Measurements from ENCODE around the gene SMPDL3B.

SMPDL3B gene

DNA sequence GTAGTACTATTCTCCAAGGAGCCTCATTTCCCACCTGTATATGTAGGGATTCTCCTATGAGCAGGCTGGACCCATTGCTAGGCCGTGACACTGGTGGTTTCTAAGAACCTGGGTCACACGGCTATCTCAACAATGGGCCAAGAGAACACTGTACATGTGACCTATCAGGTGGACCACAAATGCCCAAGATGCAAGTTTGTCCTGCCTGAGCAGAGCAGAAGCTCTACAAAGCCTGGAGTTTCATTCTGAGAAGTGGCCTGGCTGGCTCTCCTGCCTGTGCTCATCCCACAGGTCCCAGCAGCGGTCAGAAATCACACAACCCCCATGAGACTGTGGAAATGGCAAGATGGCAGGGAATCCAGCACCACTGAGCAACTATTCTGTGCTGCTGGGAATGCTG is 45.3 kb upstream of the SMPDL3B start:
- no peak overlapping the region for H3K4me3 ChIP-seq (ENCODE audit: low read depth, low read length)
- in situ Hi-C loops (cut with HindIII; ENCODE audit: low sequenced_read_pairs), result no loop called here
- TF ChIP-seq, protein P1, sequence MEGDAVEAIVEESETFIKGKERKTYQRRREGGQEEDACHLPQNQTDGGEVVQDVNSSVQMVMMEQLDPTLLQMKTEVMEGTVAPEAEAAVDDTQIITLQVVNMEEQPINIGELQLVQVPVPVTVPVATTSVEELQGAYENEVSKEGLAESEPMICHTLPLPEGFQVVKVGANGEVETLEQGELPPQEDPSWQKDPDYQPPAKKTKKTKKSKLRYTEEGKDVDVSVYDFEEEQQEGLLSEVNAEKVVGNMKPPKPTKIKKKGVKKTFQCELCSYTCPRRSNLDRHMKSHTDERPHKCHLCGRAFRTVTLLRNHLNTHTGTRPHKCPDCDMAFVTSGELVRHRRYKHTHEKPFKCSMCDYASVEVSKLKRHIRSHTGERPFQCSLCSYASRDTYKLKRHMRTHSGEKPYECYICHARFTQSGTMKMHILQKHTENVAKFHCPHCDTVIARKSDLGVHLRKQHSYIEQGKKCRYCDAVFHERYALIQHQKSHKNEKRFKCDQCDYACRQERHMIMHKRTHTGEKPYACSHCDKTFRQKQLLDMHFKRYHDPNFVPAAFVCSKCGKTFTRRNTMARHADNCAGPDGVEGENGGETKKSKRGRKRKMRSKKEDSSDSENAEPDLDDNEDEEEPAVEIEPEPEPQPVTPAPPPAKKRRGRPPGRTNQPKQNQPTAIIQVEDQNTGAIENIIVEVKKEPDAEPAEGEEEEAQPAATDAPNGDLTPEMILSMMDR (IDR thresholded peaks at IDR 0.05; ENCODE audit: low read depth, low read length, missing control alignments), result no peak
- DNase-seq (ENCODE audit: low read depth), result no peak

DNA sequence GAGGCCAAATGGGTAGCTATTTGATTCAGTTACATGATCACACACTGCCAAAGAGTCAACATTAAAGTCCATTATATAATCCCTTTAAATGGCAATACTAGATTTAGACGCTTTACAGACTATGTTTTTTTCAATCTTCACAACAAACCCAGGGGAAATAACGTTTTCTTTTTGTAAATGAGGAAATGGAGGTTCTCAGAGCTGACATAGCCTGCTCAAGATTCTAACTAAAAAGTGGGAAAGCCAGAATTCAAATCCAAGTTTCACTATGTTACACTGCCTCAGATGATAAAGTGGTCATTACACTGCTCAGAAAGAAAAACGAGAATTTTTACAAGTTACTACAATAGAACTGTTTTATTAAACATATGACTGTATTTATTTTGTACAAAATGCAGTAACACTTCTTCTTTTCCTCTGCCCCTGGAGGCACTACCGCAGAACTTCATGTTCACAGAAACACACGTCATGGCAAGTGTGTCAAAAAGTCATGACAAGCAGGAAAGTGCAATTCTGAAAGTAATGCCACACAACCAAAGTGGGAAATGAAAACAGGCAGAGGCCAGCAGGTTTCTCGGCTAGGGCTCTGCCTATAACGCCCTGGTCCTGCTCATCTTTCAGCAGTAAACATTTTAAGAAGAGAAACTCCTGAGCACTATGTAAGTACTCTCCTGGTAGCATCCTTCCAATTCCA is 43.5 kb upstream of the SMPDL3B start:
- no peak for DNase-seq (ENCODE audit: low read depth)
- TF ChIP-seq, protein P1 (IDR thresholded peaks at IDR 0.05; ENCODE audit: low read depth, low read length, missing control alignments), result no peak
- H3K4me3 ChIP-seq (ENCODE audit: low read depth, low read length), result no peak overlapping the region
- in situ Hi-C loops (cut with HindIII; ENCODE audit: low sequenced_read_pairs), result no loop called here

DNA sequence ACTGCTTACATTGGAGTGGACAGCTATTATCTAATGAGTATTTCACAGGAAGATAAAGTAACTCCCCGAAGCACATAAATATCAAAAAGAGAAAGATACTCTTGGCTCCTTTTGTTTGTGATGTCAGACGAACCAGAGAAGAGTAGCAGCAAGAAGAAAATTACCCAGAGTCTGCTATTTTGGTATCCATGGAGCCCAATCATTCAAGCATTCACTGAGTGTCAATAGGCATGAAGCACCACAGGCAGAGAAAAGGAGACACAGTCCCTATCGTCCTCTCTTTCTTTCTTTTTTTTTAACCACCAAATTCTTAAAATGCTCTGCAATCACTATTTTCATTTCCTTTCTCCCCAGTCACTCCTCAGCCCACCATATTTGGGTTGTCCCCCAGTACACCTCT is 40.3 kb upstream of the SMPDL3B start:
- no peak overlapping the region for H3K4me3 ChIP-seq (ENCODE audit: low read depth, low read length)
- in situ Hi-C loops (cut with HindIII; ENCODE audit: low sequenced_read_pairs), result no loop called here
- DNase-seq (ENCODE audit: low read depth), result no peak
- TF ChIP-seq, protein P1 (IDR thresholded peaks at IDR 0.05; ENCODE audit: low read depth, low read length, missing control alignments), result no peak

DNA sequence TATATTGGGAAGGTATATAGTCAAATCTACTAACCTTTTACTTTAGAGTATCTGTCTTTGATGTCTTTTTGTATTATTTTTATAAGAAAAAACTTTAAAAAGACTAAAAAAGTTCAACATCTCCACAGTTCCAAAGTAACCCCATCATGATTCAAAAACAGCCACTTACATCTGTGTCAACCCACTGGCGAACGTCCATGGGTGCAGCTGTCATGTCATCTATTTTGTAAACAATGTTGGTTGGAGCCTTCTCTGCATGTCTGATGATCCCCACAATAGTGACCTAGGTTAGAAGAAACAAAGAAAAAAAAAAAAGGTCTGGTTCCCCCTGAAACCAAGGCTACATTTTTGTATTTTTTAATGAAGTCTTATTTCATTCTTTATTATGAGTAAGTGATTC is 28.0 kb upstream of the SMPDL3B start:
- in situ Hi-C loops (cut with HindIII; ENCODE audit: low sequenced_read_pairs), result no loop called here
- DNase-seq (ENCODE audit: low read depth), result no peak
- H3K4me3 ChIP-seq (ENCODE audit: low read depth, low read length), result no peak overlapping the region
- TF ChIP-seq, protein P1 (IDR thresholded peaks at IDR 0.05; ENCODE audit: low read depth, low read length, missing control alignments), result no peak

DNA sequence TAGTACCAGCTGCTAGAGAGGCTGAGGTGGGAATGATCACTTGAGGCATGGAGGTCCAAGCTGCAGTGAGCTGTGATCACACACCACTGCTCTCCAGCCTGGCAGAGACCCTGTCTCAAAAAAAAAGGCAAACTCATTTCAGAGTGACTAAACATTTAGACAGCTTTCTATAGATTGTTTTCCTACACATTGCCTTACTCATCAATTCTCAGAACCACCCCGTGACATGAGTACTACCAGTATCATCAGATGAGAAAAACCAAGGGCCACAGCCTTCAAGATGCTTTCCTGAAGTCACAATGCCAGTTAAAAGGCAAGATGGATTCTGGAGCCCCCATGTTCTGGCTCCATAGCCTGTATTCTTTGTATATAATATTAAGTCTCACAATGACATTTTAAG is 22.4 kb upstream of the SMPDL3B start:
- in situ Hi-C loops (cut with HindIII; ENCODE audit: low sequenced_read_pairs), result no loop called here
- no peak for DNase-seq (ENCODE audit: low read depth)
- H3K4me3 ChIP-seq (ENCODE audit: low read depth, low read length), result no peak overlapping the region
- TF ChIP-seq, protein P1 (IDR thresholded peaks at IDR 0.05; ENCODE audit: low read depth, low read length, missing control alignments), result no peak

DNA sequence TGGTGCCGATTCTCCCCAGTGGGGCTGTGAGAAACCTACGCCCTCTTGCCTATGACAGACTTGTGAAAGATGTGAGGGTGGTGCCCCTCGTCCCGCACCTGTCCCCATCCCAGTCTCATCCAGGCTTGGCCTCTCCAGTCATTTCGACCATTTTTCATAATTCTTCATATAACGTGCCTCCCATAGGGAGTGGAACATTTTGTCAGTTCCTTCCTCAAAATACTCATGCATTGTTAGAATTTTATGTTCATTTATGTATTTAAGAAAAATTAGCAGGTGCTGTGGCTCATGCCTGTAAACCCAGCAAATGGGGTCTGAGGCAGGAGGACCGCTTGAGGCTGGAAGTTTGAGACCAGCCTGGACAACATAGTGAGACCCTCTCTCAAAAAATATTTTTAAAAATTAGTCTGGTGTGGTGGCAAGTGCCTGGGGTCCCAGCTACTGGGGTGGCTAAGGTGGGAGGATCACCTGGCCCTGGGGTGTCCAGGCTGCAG is 19.7 kb upstream of the SMPDL3B start:
- DNase-seq (ENCODE audit: low read depth), result no peak
- in situ Hi-C loops (cut with HindIII; ENCODE audit: low sequenced_read_pairs), result no loop called here

More for the DNA sequence above, 19.7 kb upstream of the SMPDL3B start:
- no peak overlapping the region for H3K4me3 ChIP-seq (ENCODE audit: low read depth, low read length)
- TF ChIP-seq, protein P1 (IDR thresholded peaks at IDR 0.05; ENCODE audit: low read depth, low read length, missing control alignments), result no peak
